NCI-H1694 treated with DMSO at 0.1 percent for 48 hours (cell line): Measurements from ENCODE around the gene NEU1.
"Not testable (repeated sequence)": the region's sequence is repeated elsewhere in the genome, so short reads cannot be mapped to it uniquely, and the experiment has no call there.

Experiments
- DNase-seq: peaks from one replicate; lab custom pipeline; 2025; lab: John Stamatoyannopoulos, UW

The NEU1 gene

DNA sequence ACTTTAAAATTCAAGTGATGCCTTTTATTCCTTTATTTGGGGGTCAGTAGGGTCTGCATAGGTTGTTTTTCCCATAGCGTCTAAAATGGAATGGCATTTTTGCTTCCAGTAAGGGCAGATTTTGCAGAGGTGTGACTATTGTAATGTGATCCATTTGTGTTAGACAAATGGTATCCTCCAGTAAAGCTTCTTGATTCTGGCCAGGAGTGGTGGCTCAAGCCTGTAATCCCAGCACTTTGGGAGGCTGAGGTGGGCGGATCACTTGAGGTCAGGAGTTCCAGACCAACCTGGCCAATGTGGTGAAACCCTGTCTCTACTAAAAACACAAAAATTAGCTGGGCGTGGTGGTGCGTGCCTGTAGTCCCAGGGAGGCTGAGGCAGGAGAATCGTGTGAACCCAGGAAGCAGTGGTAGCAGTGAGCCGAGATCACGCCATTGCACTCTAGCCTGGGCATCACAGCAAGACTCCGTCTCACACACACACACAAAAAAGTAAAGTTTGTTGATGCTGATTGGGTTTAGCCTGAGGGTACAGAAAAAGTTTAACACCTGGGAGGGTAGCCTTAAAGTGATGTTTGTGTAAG, 44.6 kb downstream of the NEU1 start:
- not testable (repeated sequence) for DNase-seq

DNA sequence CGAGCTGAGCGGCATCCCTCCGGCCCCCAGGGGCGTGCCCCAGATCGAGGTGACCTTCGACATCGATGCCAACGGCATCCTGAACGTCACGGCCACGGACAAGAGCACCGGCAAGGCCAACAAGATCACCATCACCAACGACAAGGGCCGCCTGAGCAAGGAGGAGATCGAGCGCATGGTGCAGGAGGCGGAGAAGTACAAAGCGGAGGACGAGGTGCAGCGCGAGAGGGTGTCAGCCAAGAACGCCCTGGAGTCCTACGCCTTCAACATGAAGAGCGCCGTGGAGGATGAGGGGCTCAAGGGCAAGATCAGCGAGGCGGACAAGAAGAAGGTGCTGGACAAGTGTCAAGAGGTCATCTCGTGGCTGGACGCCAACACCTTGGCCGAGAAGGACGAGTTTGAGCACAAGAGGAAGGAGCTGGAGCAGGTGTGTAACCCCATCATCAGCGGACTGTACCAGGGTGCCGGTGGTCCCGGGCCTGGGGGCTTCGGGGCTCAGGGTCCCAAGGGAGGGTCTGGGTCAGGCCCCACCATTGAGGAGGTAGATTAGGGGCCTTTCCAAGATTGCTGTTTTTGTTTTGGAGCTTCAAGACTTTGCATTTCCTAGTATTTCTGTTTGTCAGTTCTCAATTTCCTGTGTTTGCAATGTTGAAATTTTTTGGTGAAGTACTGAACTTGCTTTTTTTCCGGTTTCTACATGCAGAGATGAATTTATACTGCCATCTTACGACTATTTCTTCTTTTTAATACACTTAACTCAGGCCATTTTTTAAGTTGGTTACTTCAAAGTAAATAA, 45.3 kb downstream of the NEU1 start:
- not testable (repeated sequence) for DNase-seq

DNA sequence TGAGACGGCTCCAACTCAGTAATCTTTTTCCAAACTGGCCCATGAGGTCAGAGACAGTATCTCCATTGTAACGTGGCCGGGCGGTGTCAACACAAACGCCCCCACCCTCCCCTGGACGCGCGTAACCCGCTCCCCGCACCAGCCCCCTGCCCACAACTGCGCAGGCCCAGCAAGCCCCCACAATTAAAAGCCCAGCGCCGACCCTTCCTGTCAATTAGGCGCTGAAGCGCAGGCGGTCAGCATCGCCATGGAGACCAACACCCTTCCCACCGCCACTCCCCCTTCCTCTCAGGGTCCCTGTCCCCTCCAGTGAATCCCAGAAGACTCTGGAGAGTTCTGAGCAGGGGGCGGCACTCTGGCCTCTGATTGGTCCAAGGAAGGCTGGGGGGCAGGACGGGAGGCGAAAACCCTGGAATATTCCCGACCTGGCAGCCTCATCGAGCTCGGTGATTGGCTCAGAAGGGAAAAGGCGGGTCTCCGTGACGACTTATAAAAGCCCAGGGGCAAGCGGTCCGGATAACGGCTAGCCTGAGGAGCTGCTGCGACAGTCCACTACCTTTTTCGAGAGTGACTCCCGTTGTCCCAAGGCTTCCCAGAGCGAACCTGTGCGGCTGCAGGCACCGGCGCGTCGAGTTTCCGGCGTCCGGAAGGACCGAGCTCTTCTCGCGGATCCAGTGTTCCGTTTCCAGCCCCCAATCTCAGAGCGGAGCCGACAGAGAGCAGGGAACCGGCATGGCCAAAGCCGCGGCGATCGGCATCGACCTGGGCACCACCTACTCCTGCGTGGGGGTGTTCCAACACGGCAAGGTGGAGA, 47.4 kb downstream of the NEU1 start, which contains the start of the genes HSPA1A and HSPA1L:
Gene HSPA1A (plus strand): TSS at position 519 of the 814 bp plus-strand sequence. CDS start 214 bp downstream, at position 733.
Gene HSPA1L (minus strand): TSS at position 259 of the 814 bp plus-strand sequence. CDS start 3,311 bp downstream, outside the sequence.
- peak; percentile 68 for DNase-seq

DNA sequence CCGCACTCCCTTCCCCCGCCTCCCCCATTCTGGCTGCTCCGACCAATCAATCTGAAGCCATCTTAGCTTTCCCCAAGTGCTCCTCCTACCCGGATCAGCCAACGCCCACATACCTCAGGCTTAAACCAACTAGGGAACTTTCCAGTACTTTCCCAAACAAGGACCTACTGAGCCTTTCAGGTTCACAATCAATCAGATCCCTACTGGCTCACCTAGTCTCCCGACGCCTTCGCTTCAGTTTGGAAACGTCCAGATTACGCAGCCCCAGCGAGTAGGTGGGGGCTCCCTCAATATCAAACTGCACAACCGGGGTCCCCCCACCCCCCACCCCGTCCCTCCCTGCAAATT, 48.0 kb downstream of the NEU1 start:
- DNase-seq = peak; percentile 78

DNA sequence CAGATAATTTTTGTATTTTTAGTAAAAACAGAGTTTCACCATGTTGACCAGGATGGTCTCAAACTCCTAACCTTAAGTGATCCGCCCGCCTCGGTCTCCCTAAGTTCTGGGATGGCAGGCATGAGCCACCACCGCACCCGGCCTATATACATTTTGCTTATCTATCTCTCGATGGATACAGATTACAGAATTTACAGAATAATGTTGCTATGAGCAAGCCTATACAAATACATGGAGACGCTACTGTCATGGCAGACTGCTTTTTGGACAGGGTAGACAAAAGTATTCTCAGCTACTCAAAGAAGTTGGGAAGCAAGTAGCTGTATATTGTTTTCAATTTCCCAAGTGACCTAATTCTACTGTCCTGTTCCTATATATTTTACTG, 49.2 kb downstream of the NEU1 start:
- no peak for DNase-seq

DNA sequence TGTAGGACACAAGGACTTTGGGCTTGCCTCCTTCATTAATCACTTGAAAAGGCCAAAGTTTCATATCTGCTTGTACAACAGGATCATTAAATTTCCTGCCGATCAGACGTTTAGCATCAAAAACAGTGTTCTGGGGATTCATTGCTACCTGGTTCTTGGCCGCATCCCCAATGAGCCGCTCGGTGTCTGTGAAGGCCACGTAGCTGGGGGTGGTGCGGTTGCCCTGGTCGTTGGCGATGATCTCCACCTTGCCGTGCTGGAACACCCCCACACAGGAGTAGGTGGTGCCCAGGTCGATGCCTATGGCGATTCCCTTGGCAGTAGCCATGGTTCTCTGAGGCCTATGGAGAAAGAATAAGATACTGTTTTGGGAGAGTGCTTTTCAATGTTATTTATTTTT, 51.0 kb downstream of the NEU1 start:
- no peak for DNase-seq

DNA sequence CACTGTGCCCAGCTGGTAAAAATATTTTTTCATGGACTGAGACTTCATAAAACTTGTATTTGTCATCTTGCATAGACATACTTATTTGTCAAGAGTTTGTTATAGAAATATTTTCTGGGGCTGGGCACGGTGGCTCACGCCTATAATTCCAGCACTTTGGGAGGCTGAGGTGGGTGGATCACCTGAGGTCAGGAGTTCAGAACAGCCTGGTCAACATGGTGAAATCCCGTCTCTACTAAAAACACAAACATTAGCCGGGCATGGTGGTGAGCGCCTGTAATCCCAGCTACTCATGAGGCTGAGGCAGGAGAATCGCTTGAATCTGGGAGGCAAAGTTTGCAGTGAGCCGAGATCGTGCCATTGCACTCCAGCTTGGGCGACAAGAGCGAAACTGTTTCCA, 54.0 kb downstream of the NEU1 start:
- DNase-seq = not testable (repeated sequence)
